Tibial nerve (tissue), 4 donors: Measurements from ENCODE around the gene TLNRD1.

Source experiments
- CTCF ChIP-seq, 5 experiments: fragments of 200-600 bp in 3 of 5; fragments of 450-650 bp in 2 of 5; sonication (generic) in 3 of 5; IDR thresholded peaks; one replicate each; pipeline ENCODE4 v1.5.1; 2016 to 2019; ENCODE audit warnings: antibody characterized with exemption in 5 of 5, mild to moderate bottlenecking in 3 of 5, moderate library complexity in 2 of 5
- EP300 ChIP-seq, 2 donors: sonication (generic); formaldehyde crosslinking; IDR thresholded peaks; one replicate each; pipeline ENCODE4 v1.6.1; 2017; ENCODE audit warnings: antibody characterized with exemption in 2 of 2, mild to moderate bottlenecking in 1 of 2
- POLR2A ChIP-seq, 2 donors: fragments of 450-650 bp; IDR thresholded peaks; one replicate each; pipeline ENCODE4 v1.6.1; 2017; ENCODE audit warnings: antibody characterized with exemption in 2 of 2, mild to moderate bottlenecking in 2 of 2, moderate library complexity in 2 of 2

DNA sequence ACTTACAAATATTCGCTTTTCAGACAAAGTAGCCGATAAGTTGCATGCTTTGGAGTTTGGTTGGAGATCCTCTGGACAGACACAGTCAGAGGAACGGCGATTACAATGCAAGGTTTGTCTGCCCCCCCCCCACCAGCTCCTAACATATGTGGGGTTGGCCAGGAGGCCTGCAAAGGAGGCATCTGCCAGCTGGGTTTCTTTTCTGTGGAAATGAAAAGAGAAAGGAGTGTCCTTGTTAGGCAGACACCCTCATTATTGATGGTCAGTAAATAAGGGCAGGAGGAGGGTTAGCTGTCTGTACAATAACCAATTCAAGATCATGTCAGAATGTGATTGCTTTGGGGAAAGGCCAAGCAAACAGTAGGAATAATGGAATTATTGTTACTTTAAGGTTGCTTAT lies 49.1 kb downstream of the TLNRD1 start:
- TF ChIP-seq EP300 (IDR thresholded peaks at IDR 0.05) (no peak), POLR2A (IDR thresholded peaks at IDR 0.05) (no peak), CTCF (IDR thresholded peaks at IDR 0.05) (no peak)
